Measurements from ENCODE around the gene GALNT1. TPM values are rescaled to one million over a fixed set of nuclear protein-coding genes. Genes with fewer than 3 reads are reported as not detected.

Gene GALNT1
- total and polyA plus RNA-seq, 2 experiments from 2014 or later: 47.4 to 110 TPM

- Histone ChIP-seq H3K36me3 (no peaks in the 10 kb centered on the region), H3K27me3 (no peaks in the 10 kb centered on the region), H3K4me1 (ENCODE audit: low read depth) (no peaks in the 10 kb centered on the region), H3K27ac (no peak overlapping the region), H3K4me3 (no peak overlapping the region), H3K9me3 (ENCODE audit: low read depth) (no peaks in the 10 kb centered on the region)
- no peak for TF ChIP-seq CTCF (IDR thresholded peaks at IDR 0.05; ENCODE audit: low read depth, low read length)
- no peak for DNase-seq (ENCODE audit: low read depth in 1 of 2, low spot score in 1 of 2)
These were observed 57.8 kb downstream of the GALNT1 start for GRCh38 chr18:35639296-35639695.

- TF ChIP-seq CTCF (IDR thresholded peaks at IDR 0.05; ENCODE audit: low read depth, low read length): no peak
- no peak for DNase-seq (ENCODE audit: low read depth in 1 of 2, low spot score in 1 of 2)
- no peak overlapping the region for H3K4me3 ChIP-seq
- H3K9me3 ChIP-seq (ENCODE audit: low read depth): no peaks in the 10 kb centered on the region
- H3K27me3 ChIP-seq: no peaks in the 10 kb centered on the region
- no peaks in the 10 kb centered on the region for H3K4me1 ChIP-seq (ENCODE audit: low read depth)
- no peaks in the 10 kb centered on the region for H3K36me3 ChIP-seq
- no peak overlapping the region for H3K27ac ChIP-seq
These were observed 59.9 kb downstream of the GALNT1 start for GRCh38 chr18:35641467-35641866.

- peak in 1 of 2 donors; percentile 14 for DNase-seq (ENCODE audit: low read depth in 1 of 2, low spot score in 1 of 2)
- Histone ChIP-seq H3K36me3 (no peaks in the 10 kb centered on the region), H3K4me3 (no peak overlapping the region), H3K27me3 (no peaks in the 10 kb centered on the region), H3K4me1 (ENCODE audit: low read depth) (no peaks in the 10 kb centered on the region), H3K9me3 (ENCODE audit: low read depth) (no peaks in the 10 kb centered on the region), H3K27ac (no peak overlapping the region)
- no peak for TF ChIP-seq CTCF (IDR thresholded peaks at IDR 0.05; ENCODE audit: low read depth, low read length)
These were observed 60.4 kb downstream of the GALNT1 start for GRCh38 chr18:35641916-35642315.

- Histone ChIP-seq H3K4me3 (no peak overlapping the region), H3K36me3 (no peaks in the 10 kb centered on the region), H3K4me1 (ENCODE audit: low read depth) (no peaks in the 10 kb centered on the region), H3K27ac (no peak overlapping the region), H3K27me3 (no peaks in the 10 kb centered on the region), H3K9me3 (ENCODE audit: low read depth) (no peaks in the 10 kb centered on the region)
- DNase-seq (ENCODE audit: low read depth in 1 of 2, low spot score in 1 of 2): no peak
- TF ChIP-seq CTCF (IDR thresholded peaks at IDR 0.05; ENCODE audit: low read depth, low read length): no peak
These were observed 61.3 kb downstream of the GALNT1 start for GRCh38 chr18:35642802-35643201.

- H3K27ac ChIP-seq: no peak overlapping the region
- no peaks in the 10 kb centered on the region for H3K4me1 ChIP-seq (ENCODE audit: low read depth)
- no peak for DNase-seq (ENCODE audit: low read depth in 1 of 2, low spot score in 1 of 2)
- no peaks in the 10 kb centered on the region for H3K9me3 ChIP-seq (ENCODE audit: low read depth)
- no peaks in the 10 kb centered on the region for H3K27me3 ChIP-seq
- TF ChIP-seq CTCF (IDR thresholded peaks at IDR 0.05; ENCODE audit: low read depth, low read length): no peak
- no peak overlapping the region for H3K4me3 ChIP-seq
- no peaks in the 10 kb centered on the region for H3K36me3 ChIP-seq
These were observed 64.9 kb downstream of the GALNT1 start for GRCh38 chr18:35646449-35646848.

Data from cardiac muscle cell (in vitro differentiated cells and primary cell).